B cell (primary cell): Measurements from ENCODE around the gene SEZ6L.

ENCODE experiments used
- CTCF ChIP-seq: fragments of 200-600 bp; IDR thresholded peaks from one replicate; pipeline ENCODE4 v1.8.0; 2022; ENCODE audit warnings: antibody characterized with exemption, mild to moderate bottlenecking
- EZH2 ChIP-seq: IDR thresholded peaks from 2 replicates; pipeline ENCODE4 v1.6.1; 2012; ENCODE audit warnings: borderline replicate concordance, low read depth, mild to moderate bottlenecking, moderate library complexity, low read length; ENCODE audit not compliant: insufficient read depth, poor library complexity, severe bottlenecking

GRCh38 chr22:26168330-26168851, 871 bp upstream of the SEZ6L start:
- TF ChIP-seq CTCF, result no peak
- no peak for TF ChIP-seq EZH2
